GM11168 (cell line): ENCODE results near the gene CORO7.

Source experiments
- in situ Hi-C: fragments of 300-500 bp; cut with MboI; formaldehyde crosslinking; loops from one replicate; pipeline ENCODE4 v1.12.0; 2022; ENCODE audit warnings: low sequenced_read_pairs; ENCODE audit not compliant: unreplicated experiment

CORO7 gene

DNA sequence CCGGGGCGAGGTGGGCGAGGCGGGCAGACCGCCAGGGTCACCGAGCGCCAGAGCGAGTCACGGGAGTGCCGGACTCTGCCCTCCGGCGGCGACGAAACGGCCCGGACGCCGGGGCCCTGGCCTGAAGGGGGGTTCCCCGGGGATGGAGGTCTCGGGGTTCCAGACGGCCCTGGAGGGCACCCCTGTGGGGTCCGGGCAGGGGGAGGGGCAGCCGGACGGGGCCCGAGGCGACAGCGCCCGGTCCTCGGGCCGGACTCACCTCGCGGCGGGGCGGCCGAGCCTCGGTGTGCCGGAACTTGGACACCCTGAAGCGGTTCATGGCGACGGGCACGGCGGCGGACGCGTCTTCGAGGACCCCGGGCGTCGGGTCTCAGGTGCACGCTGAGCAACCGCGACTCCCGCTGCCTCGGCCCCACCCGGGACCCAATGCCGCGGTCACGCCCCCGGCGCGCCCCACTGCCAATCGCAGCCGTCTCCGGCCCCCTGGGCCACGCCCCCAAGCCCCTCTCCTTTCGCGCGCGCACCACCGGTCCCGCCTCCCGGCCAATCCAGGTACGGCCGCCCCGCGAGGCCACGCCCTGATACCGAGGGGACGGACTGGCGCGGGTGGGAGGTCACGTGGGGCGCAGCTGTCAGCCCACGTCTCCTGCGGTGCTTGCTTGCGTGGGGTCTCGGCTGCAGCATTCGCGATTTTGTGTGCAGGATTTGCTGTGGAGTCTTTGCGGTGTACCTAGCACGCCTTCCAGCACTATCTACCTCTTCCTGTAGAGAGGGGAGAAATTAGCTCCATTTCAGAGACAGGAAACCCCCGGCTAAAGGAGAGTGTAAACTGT is at the start of gene CORO7:
TSS of gene CORO7 (minus strand) at position 397 of the 833 bp plus-strand sequence. CDS start at position 319, 78 bp downstream.
- in situ Hi-C loops = no loop called here

- in situ Hi-C loops = no loop called here
Observed at GRCh38 chr16:4463522-4464163, 47.2 kb upstream of the CORO7 start.

GRCh38 chr16:4461250-4462085 is 45.1 kb upstream of the CORO7 start:
- in situ Hi-C loops = no loop called here

DNA sequence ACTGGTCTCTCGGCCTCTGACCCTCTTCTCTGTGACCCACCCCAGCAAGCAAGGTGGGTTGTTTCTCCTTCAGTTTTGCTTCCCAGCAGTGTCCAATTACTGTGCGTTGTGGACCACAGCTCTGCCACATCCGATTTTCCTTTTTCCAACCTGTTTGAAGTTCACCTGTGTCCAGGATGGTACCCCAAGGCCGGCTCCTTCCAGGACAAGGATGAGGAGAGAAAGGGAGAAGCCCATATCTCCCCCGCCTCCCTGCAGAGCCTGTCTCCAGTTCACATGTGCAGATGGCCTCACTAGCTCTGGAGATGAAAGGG is 44.5 kb upstream of the CORO7 start:
- in situ Hi-C loops = no loop called here

- in situ Hi-C loops = no loop called here
Observed at GRCh38 chr16:4455951-4456350, 39.6 kb upstream of the CORO7 start.

DNA sequence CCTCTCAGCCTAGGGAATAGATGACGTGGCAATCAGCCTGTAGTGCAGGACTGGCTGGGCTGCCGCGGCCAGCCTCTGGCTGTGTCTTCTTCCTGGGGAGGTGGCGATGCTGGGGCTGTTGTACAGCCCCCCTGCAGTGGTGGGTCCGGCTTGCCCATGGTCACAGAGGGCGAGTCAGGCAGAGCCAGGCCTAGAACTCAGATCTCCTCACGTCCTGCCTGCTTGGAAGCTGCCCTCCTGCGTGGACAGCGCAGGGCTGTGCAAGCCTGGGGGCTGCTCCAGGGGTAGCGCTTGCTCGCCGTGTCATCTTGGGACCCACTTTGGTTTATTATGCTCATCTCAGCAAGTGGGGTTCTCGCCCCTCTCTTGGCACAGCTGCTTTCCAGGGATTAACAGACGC is 38.7 kb upstream of the CORO7 start:
- in situ Hi-C loops = no loop called here

GRCh38 chr16:4454623-4455022 is 38.2 kb upstream of the CORO7 start:
- in situ Hi-C loops = no loop called here

- in situ Hi-C loops = no loop called here
Observed at GRCh38 chr16:4452674-4453073, 36.3 kb upstream of the CORO7 start.

DNA sequence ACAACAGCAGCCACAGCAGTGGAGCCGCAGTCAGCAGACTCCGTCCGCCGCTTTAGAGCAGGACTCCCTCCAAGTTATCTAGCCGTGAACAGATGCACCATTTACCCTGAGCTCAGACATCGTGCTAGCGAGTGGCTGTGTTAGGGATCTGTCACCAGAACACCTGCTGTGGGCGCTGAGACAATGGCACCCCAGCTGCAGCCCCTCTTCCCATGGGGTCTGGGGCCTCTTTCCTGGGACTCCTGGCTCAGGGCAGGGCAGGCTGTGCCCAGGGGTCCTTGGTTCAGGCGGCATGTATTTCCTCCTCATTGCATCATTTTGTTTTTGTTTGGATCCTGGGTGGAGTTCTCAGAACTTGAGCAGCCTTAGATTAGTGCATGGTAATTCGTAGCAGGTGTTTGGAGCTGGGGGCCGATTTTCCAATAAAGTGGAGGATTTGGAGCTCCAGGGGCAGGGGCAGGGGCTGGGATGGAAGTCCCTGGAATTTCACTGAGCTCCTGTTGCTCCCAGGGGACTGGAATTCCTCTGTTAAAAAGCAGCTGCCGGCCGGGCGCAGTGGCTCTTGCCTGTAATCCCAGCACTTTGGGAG is 34.6 kb upstream of the CORO7 start:
- in situ Hi-C loops = no loop called here

DNA sequence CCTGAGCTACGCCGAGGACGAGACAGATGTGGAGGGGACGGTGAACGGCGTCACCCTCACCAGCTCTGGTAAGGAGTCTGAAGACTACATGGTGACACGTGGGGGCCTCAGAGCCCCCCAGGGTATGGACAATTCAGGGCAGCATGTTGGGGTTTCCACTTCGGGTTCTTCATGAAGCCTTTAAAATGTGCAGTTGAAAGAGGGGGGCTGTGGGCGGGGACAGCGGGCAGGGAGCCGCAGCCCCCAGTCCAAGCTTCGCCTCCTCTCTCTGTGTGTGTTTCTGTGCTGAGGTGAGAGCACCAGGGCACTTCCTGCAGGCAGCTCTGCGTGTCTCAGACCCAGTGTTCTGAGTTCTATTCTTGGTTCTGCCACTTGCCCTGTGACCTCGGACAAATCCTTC is 34.0 kb upstream of the CORO7 start:
- in situ Hi-C loops = no loop called here

DNA sequence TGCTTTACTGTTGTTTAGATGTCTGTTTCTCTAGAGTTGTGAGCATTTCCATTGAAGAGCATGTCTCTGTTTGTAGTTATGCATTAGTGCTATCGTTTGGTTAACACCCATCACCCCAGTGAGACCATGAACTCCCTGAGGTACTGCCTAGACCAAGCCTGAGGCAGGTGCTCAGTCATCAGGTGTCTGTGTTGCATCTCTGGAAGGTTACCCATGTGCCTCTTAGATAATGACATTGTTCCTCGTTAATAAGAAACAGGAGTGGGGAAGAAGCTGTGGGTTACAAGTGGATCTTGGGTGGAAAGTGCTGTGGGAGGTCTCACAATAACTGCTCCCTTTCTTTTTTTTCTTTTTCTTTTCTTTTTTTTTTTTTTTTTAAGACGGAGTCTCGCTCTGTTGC is 27.6 kb upstream of the CORO7 start:
- in situ Hi-C loops = no loop called here

GRCh38 chr16:4443271-4443670 is 26.9 kb upstream of the CORO7 start:
- in situ Hi-C loops = no loop called here

GRCh38 chr16:4442371-4442770 is 26.0 kb upstream of the CORO7 start:
- in situ Hi-C loops = no loop called here

GRCh38 chr16:4437366-4437765 is 21.0 kb upstream of the CORO7 start:
- in situ Hi-C loops = no loop called here

DNA sequence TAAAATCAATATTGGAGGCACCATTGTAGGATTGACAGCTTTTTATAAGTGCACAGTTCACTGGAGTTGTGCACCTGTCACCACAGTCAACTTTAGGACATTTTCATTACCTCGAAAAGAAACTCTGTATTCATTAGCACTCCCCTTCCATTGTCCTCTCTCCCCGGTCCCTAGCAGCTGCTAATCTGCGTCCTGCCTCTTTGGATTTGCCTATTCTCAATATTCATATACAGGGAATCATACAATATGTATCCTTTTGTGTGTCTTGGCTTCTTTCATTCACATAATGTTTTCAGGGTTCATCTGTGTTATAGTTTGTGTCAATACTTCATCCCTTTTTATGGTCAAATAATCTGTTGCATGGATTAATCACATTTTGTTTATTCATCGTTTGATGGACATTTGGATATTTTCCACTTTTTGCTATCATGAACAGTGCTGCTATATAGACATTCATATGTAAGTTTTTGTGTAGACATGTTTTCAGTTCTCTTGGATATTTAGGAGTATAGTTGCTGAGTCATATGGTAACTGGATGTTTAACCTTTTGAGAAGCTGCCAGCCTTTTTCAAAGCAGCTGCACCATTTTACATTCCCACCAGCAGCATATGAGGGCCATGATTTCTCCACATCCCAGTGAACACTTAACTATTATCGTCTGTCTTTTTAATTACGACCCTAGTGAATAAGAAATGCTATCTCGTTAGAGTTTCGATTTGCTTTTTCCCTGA is 19.1 kb upstream of the CORO7 start:
- in situ Hi-C loops = no loop called here

GRCh38 chr16:4433914-4434787 is 17.8 kb upstream of the CORO7 start:
- in situ Hi-C loops = no loop called here

GRCh38 chr16:4433228-4433627 is 16.8 kb upstream of the CORO7 start:
- in situ Hi-C loops = no loop called here

- in situ Hi-C loops = no loop called here
Observed at GRCh38 chr16:4431023-4431422, 14.6 kb upstream of the CORO7 start.

DNA sequence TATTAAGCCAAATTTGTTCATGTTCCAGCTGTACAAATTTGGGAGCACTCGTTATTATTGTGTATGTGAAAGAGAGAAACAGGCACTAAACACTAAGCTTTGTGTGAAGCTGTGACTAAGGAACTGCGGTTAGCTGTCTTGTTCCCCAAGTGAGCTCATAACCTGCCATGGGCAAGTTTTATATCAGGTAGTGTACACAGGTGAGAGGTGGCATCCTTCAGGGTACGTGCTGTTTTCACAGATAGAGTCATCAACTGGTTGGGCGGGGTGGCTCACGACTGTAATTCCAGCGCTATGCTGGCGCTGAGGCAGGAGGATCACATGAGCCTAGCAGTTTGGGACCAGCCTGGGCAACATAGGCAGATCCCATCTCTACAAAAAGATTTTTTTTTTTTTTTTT is 12.1 kb upstream of the CORO7 start:
- in situ Hi-C loops = no loop called here
